Stimulated activated CD8-positive, alpha-beta memory T cell treated with anti-CD3 and anti-CD28 coated beads, Interleukin-2, amount 100 ng/mL, for 48 hours (primary cell): ENCODE results near the gene ICE2.
"Not testable (repeated sequence)": the region's sequence is repeated elsewhere in the genome, so short reads cannot be mapped to it uniquely, and the experiment has no call there.

Experiments used
- DNase-seq, 2 donors: peaks; one replicate each; pipeline ENCODE4 v3.0.0-alpha.2; 2020; ENCODE audit warnings: low read depth in 2 of 2

ICE2 gene

GRCh38 chr15:60448668-60449360, 30.1 kb downstream of the ICE2 start:
- DNase-seq: no peak

- no peak for DNase-seq
Observed at GRCh38 chr15:60444289-60444912, 34.5 kb downstream of the ICE2 start.

- DNase-seq: no peak
Observed at GRCh38 chr15:60442763-60443162, 36.2 kb downstream of the ICE2 start.

GRCh38 chr15:60442031-60442650, 36.8 kb downstream of the ICE2 start:
- DNase-seq: no peak

- no peak for DNase-seq
Observed at GRCh38 chr15:60441331-60441730, 37.6 kb downstream of the ICE2 start.

- no peak for DNase-seq
Observed at GRCh38 chr15:60438646-60439045, 40.3 kb downstream of the ICE2 start.

GRCh38 chr15:60428935-60429334, 50.0 kb downstream of the ICE2 start:
- no peak for DNase-seq

- DNase-seq: no peak
Observed at GRCh38 chr15:60426870-60427508, 52.0 kb downstream of the ICE2 start.

GRCh38 chr15:60425461-60425860, 53.5 kb downstream of the ICE2 start:
- no peak for DNase-seq

GRCh38 chr15:60424006-60424405, 54.9 kb downstream of the ICE2 start:
- DNase-seq: no peak

GRCh38 chr15:60423537-60423936, 55.4 kb downstream of the ICE2 start:
- no peak for DNase-seq

- no peak for DNase-seq
Observed at GRCh38 chr15:60421544-60421943, 57.4 kb downstream of the ICE2 start.

GRCh38 chr15:60420203-60420716, 58.7 kb downstream of the ICE2 start:
- no peak for DNase-seq

GRCh38 chr15:60419753-60420152, 59.2 kb downstream of the ICE2 start:
- no peak for DNase-seq

- no peak for DNase-seq
Observed at GRCh38 chr15:60418096-60418495, 60.8 kb downstream of the ICE2 start.

- no peak for DNase-seq
Observed at GRCh38 chr15:60417112-60417511, 61.8 kb downstream of the ICE2 start.

GRCh38 chr15:60416484-60416883, 62.5 kb downstream of the ICE2 start:
- DNase-seq: no peak

GRCh38 chr15:60414016-60414682, 64.8 kb downstream of the ICE2 start:
- no peak for DNase-seq

- no peak for DNase-seq
Observed at GRCh38 chr15:60413231-60413824, 65.6 kb downstream of the ICE2 start.

- not testable (repeated sequence) for DNase-seq
Observed at GRCh38 chr15:60412807-60413206, 66.1 kb downstream of the ICE2 start.

- DNase-seq: no peak
Observed at GRCh38 chr15:60411774-60412425, 67.0 kb downstream of the ICE2 start.
